Activated CD8-positive, alpha-beta T cell treated with anti-CD3 and anti-CD28 coated beads, Interleukin-2, amount 10 ng/mL, durations not matched to agents 7 days and 5 days (primary cell): ENCODE results near the gene OR6Q1. TPM values are rescaled to one million over a fixed set of nuclear protein-coding genes. Genes with fewer than 3 reads are reported as not detected.

ENCODE experiments used
- ATAC-seq: fragments of 150-1000 bp; cut with Tn5 transposase; one replicate; pipeline ENCODE4 v1.10.0; 2021; ENCODE audit warnings: moderate library complexity
- CTCF ChIA-PET: fragments of 350-600 bp; sonication (Branson Sonifier 250); formaldehyde crosslinking; loops from one replicate; lab custom pipeline; 2021; ENCODE audit warnings: antibody characterized with exemption; lab: Charles Lee
- POLR2A ChIA-PET: fragments of 350-600 bp; sonication (Branson Sonifier 250); formaldehyde crosslinking; loops from one replicate; lab custom pipeline; 2021; ENCODE audit warnings: antibody characterized with exemption; lab: Charles Lee
- DNase-seq: peaks from one replicate; pipeline ENCODE4 v3.0.0-alpha.2; 2020
- H3K27ac Mint-ChIP-seq: one replicate; pipeline ENCODE4 v1.8.0; 2021; ENCODE audit warnings: mild to moderate bottlenecking, mixed read lengths
- H3K27me3 Mint-ChIP-seq: one replicate; pipeline ENCODE4 v1.8.0; 2021; ENCODE audit warnings: low read depth, mixed read lengths
- H3K36me3 Mint-ChIP-seq: one replicate; pipeline ENCODE4 v1.8.0; 2021; ENCODE audit warnings: low read depth, mixed read lengths
- H3K4me1 Mint-ChIP-seq: one replicate; pipeline ENCODE4 v1.8.0; 2021; ENCODE audit warnings: low read depth, mixed read lengths
- H3K4me3 Mint-ChIP-seq: one replicate; pipeline ENCODE4 v1.8.0; 2021; ENCODE audit warnings: mild to moderate bottlenecking, mixed read lengths
- H3K9me3 Mint-ChIP-seq: one replicate; pipeline ENCODE4 v1.8.0; 2022; ENCODE audit warnings: mixed read lengths; ENCODE audit not compliant: insufficient read depth
- total RNA-seq, 2 experiments: library from RNA; stranded (reverse); gene quantifications; one replicate each; pipeline ENCODE4 v1.2.3, GENCODE V29; 2021

OR6Q1 gene
- total RNA-seq, 2 experiments from 2014 or later, result not detected

DNA sequence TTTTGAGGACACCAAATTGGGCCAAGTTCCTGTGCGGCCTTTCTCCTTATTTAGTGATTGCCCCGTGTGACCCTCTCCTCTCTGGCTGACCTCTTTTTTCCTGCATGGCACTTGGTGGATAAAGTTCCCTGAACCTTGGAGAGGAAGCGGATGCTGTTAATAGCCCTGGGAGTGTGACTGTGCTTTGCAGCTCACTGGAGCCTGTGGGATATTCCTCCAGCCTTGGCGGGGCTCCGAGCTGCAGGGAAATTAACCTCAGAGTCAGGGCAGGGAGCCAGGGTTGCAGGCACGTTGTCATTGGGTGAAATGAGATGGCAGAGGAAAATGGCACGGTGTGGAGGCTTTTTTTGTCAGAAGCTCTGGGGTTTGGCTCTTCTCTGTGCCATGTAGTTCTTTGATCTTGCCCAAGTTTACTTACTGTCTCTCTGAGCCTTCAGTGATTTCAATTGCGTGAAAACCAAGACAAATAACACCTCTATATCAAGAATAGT lies 6.1 kb upstream of the OR6Q1 start:
- POLR2A ChIA-PET, result no interaction called here
- Mint-ChIP-seq H3K9me3 (no peaks in the 10 kb centered on the region), H3K4me1 (no peaks in the 10 kb centered on the region), H3K27me3 (no peaks in the 10 kb centered on the region), H3K4me3 (no peak overlapping the region), H3K27ac (no peak overlapping the region), H3K36me3 (no peaks in the 10 kb centered on the region)
- ATAC-seq, result no peak
- DNase-seq, result no peak
- CTCF ChIA-PET, result no interaction called here

DNA sequence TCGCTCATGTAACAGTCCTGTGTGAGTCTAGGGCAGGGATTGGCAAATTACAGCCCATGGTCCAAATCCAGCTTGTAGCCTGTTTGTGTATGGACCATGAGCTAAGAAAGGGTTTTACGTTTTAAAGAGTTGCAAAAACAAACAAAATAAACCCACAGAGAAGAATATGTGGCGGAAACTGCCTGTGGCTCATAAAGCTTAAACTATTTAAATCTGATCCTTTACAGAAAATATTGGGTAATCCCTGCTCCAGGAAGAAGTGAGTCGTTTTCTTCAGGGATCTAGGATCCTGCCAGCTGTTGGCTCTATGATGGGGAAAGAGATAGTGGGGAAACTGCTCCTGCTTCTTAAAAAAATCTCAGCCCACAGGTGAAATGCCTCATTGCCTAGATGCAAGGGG lies 3.4 kb upstream of the OR6Q1 start:
- Mint-ChIP-seq H3K27ac (no peak overlapping the region), H3K27me3 (no peaks in the 10 kb centered on the region), H3K9me3 (no peaks in the 10 kb centered on the region), H3K4me3 (no peak overlapping the region), H3K36me3 (no peaks in the 10 kb centered on the region), H3K4me1 (no peaks in the 10 kb centered on the region)
- DNase-seq (no peak), ATAC-seq (no peak)
- ChIA-PET POLR2A (no interaction called here), CTCF (no interaction called here)

DNA sequence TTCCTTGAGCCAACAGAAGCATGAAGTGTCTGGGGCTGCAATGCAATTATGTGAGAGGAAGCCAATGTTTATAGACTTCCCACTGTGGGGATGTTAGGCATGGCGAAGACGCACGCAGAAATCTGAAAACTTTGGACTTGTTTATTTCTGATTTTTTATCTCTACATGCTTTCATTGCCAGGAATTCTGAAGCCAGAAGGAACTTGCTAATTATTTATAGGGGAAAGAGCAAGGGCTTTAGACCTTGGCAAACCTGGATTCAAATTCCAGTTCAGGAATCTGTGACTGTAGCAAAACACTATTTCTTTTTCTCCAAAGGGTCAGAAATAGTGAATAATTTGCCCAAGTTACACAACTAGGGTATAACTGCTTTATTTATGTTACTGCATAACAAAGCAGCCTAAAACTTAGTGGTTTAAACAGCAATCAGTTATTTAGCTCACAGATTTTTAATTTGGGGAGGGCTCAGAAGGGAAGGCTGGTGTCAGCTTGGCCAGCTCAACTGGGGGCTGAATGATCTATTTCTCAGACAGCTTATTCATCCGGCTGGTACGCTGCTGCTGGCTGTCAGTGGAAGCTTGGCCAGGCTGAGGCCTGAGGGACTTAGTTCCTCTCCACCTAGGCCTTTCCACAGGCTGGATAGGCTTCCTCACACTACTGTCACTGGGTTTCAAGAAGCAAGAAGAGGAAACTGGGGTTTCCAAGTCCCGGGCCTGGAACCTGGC lies 1.9 kb upstream of the OR6Q1 start:
- CTCF ChIA-PET, result no interaction called here
- H3K9me3 Mint-ChIP-seq, result no peaks in the 10 kb centered on the region
- DNase-seq (no peak), ATAC-seq (no peak)
- H3K36me3 Mint-ChIP-seq, result no peaks in the 10 kb centered on the region
- no peaks in the 10 kb centered on the region for H3K27me3 Mint-ChIP-seq
- POLR2A ChIA-PET, result no interaction called here
- H3K27ac Mint-ChIP-seq, result no peak overlapping the region
- H3K4me3 Mint-ChIP-seq, result no peak overlapping the region
- H3K4me1 Mint-ChIP-seq, result no peaks in the 10 kb centered on the region

DNA sequence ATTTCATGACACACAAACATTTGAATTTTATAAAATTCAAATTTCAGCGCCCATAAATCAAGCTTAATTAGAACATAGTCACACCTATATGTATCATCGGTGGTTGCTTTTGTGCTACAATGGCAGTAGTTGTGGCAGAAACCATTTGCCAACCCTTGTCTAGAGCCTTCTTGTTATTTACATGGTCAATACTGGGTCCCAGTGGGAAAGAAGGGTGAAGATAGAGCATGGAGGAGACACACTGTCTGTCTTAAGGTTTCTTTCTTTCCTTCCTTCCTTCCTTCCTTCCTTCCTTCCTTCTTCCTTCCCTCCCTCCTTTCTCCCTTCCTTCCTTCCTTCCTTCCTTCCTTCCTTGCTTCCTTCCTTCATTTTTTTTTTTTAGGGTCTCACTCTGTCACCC lies 3.7 kb downstream of the OR6Q1 start:
- no peaks in the 10 kb centered on the region for H3K36me3 Mint-ChIP-seq
- H3K27ac Mint-ChIP-seq, result no peak overlapping the region
- no peaks in the 10 kb centered on the region for H3K4me1 Mint-ChIP-seq
- ChIA-PET POLR2A (no interaction called here), CTCF (no interaction called here)
- ATAC-seq (no peak), DNase-seq (no peak)
- H3K9me3 Mint-ChIP-seq, result no peaks in the 10 kb centered on the region
- no peaks in the 10 kb centered on the region for H3K27me3 Mint-ChIP-seq
- no peak overlapping the region for H3K4me3 Mint-ChIP-seq

DNA sequence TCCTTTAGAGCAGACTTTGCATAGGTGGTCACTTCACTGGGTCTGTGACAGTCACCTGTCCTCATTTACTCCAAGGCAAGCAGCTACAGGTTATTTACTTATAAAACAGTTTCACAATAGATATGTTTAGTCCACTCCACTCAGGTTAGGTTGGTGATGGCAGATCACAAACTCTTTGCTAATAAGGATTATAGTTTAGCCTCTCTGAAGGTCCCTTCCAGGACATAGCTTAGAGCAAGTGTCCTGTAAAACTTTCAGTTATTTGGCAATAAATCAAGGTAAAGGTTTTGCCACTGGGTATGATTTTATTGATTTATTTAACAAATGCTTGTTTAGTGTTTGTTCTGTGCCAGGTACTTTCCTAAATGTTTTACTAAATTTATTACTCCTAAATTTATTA lies 8.8 kb downstream of the OR6Q1 start:
- ChIA-PET POLR2A (no interaction called here), CTCF (no interaction called here)
- ATAC-seq, result no peak
- no peaks in the 10 kb centered on the region for H3K36me3 Mint-ChIP-seq
- H3K27ac Mint-ChIP-seq, result no peak overlapping the region
- H3K4me3 Mint-ChIP-seq, result no peak overlapping the region
- no peaks in the 10 kb centered on the region for H3K9me3 Mint-ChIP-seq
- DNase-seq, result no peak
- H3K4me1 Mint-ChIP-seq, result no peaks in the 10 kb centered on the region
- no peaks in the 10 kb centered on the region for H3K27me3 Mint-ChIP-seq

DNA sequence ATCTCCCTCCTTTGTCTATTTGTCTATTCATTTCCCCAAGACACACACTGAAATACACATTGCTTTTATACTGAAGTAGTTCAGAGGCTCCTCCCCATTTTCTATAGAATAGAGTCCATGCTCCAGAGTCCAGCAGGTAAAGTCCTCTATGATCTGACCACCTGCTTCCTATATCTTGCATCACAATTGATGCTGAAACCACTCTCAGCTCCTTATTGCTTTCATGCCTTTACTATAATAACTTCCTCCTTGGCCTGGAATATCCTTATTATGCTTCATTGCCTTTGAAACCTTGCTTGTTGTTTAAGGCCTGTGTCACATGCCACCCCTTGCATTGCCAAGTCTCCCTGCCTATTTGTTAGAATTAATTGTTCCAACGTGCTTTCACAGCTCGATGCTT lies 12.6 kb downstream of the OR6Q1 start:
- Mint-ChIP-seq H3K4me1 (no peaks in the 10 kb centered on the region), H3K4me3 (no peak overlapping the region), H3K27me3 (no peaks in the 10 kb centered on the region)

DNA sequence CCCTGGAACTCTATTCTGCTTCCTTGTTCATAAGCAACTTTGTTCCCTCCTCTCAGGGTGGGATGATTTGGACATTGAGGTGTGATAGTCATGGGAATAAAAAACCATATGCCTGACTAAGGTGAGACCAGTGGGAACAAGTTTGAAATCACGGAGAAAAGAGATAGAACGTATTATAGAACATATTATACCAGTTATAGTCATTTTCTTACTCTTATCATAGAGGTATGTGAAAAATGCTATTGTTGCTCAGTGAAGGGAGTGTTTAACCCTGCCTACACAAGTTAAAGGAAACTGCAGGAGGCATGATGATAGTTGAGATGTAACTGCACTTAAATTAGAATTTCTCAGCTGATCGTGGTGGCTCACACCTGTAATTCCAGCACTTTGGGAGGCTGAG lies 15.5 kb downstream of the OR6Q1 start:
- Mint-ChIP-seq H3K9me3 (no peaks in the 10 kb centered on the region), H3K4me3 (no peak overlapping the region), H3K27me3 (no peaks in the 10 kb centered on the region), H3K36me3 (no peaks in the 10 kb centered on the region), H3K27ac (no peak overlapping the region), H3K4me1 (no peaks in the 10 kb centered on the region)
- CTCF ChIA-PET, result no interaction called here
- POLR2A ChIA-PET, result no interaction called here
- ATAC-seq (no peak), DNase-seq (no peak)

More for the DNA sequence above, 12.6 kb downstream of the OR6Q1 start:
- CTCF ChIA-PET, result no interaction called here
- no peaks in the 10 kb centered on the region for H3K36me3 Mint-ChIP-seq
- no peak overlapping the region for H3K27ac Mint-ChIP-seq
- DNase-seq (no peak), ATAC-seq (no peak)
- POLR2A ChIA-PET, result no interaction called here
- no peaks in the 10 kb centered on the region for H3K9me3 Mint-ChIP-seq

DNA sequence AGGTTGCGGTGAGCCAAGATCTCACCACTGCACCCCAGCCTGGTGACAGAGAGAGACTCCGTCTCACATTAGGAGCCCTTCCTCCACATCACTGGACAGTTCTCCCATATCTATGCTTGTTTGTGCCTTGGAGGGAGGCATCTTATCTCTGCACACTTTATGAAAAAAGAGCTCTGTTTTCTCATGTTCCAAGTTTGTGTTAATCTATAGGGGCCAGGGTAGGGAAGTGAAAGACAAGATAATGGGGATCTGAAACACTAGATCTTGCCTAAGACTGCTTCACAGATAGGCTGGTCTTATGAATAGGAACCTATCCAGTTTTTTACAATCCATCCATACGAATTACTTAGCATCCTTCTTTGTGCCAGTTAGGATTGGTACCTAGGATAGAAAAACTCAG lies 17.1 kb downstream of the OR6Q1 start:
- ChIA-PET POLR2A (no interaction called here), CTCF (no interaction called here)
- ATAC-seq (no peak), DNase-seq (no peak)
- H3K4me1 Mint-ChIP-seq, result no peaks in the 10 kb centered on the region
- no peak overlapping the region for H3K4me3 Mint-ChIP-seq
- no peak overlapping the region for H3K27ac Mint-ChIP-seq
- no peaks in the 10 kb centered on the region for H3K27me3 Mint-ChIP-seq
- no peaks in the 10 kb centered on the region for H3K9me3 Mint-ChIP-seq
- no peaks in the 10 kb centered on the region for H3K36me3 Mint-ChIP-seq

DNA sequence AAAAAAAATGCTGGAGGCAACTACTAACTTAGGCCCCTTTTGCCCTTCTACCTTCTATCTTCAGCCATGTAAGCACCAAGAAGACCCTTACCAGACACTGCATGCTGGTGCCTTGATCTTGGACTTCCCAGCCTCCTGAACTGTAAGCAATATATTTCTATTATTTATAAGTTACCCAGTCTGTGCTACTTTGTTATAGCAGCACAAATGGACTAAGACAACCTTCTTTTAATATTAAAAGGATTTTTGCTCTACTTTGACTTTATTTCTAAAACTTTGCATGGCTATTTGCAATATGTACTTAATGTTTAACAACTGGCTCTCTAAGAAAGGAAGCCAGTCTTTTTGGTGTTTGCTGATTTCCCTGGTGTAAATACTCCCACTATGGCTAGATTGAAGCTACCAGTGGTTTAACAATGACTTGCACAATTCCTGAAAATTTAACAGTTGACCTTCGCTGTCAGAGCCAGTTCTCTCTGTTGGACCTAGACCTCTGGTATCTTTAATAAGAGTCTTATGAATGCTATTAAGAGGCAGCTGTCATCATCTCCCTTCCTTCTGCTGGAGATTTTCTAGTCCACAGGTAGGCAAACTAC lies 25.2 kb downstream of the OR6Q1 start:
- no peak for ATAC-seq
- Mint-ChIP-seq H3K36me3 (no peaks in the 10 kb centered on the region), H3K4me3 (no peak overlapping the region), H3K27me3 (no peaks in the 10 kb centered on the region), H3K9me3 (no peaks in the 10 kb centered on the region), H3K27ac (no peak overlapping the region), H3K4me1 (no peaks in the 10 kb centered on the region)
- no peak for DNase-seq
- CTCF ChIA-PET, result no interaction called here
- POLR2A ChIA-PET, result no interaction called here

DNA sequence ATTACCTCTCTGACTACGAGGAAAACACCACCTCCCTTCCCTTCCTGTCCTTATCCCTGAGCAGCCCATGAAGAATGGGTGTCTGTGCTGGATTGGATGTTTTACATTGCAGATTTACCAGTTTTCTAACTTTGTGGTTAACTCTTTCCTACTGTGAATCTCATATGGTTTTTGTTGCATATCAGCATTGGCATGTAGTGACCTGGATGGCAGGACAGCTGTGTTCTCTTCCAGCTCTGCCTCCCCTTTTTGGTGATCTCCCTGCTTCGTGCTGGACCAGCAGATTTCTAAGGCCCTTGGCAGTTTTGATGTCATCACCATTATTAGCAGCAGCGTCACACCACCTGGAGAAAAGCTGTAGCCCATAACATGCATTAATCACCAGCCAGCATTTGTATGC lies 26.7 kb downstream of the OR6Q1 start:
- ATAC-seq, result no peak
- no peaks in the 10 kb centered on the region for H3K4me1 Mint-ChIP-seq

DNA sequence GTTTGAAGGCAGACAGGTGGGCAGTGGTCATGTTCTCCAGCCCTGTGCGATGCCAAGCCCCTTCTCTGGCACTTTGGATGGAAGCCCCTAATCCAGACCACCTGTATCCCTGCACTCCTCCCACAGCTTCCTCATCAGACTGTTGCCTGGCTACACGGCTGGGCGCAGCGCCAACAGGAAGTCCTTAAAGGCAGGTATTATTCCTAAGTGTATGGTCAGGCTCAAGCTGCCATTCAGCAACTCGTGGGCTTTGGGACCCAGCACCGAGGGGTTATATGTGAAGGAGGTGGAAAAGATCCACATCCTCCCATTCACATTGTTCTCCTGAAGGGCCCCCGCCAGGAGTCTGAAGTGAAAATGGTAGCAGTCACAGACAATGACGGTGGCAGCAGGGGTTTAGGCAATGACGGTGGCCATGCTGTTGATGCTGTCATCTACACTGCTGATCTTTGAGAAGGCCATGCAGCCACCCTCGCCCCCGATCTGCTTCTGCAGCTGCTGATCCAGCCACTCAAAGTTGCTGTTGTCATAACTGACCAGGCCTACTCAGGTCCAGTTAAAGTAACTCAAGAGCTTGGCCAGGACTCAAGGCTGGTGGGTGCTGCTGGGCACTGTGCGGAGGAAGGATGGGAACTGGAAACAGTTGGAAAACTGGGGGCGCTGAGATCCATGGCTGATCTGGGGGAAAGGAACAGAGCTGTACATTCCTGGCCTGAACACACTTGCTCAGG lies 27.7 kb downstream of the OR6Q1 start:
- no peaks in the 10 kb centered on the region for H3K36me3 Mint-ChIP-seq
- POLR2A ChIA-PET, result no interaction called here
- no peak overlapping the region for H3K27ac Mint-ChIP-seq
- peaks cover 2% of the 10 kb centered on the region for H3K27me3 Mint-ChIP-seq
- CTCF ChIA-PET, result no interaction called here
- H3K9me3 Mint-ChIP-seq, result no peaks in the 10 kb centered on the region
- no peaks in the 10 kb centered on the region for H3K4me1 Mint-ChIP-seq
- no peak overlapping the region for H3K4me3 Mint-ChIP-seq
- DNase-seq, result no peak
- no peak for ATAC-seq

More for the DNA sequence above, 26.7 kb downstream of the OR6Q1 start:
- H3K9me3 Mint-ChIP-seq, result no peaks in the 10 kb centered on the region
- no peak overlapping the region for H3K4me3 Mint-ChIP-seq
- no peaks in the 10 kb centered on the region for H3K27me3 Mint-ChIP-seq
- H3K36me3 Mint-ChIP-seq, result no peaks in the 10 kb centered on the region
- DNase-seq, result no peak
- ChIA-PET POLR2A (no interaction called here), CTCF (no interaction called here)
- H3K27ac Mint-ChIP-seq, result no peak overlapping the region

DNA sequence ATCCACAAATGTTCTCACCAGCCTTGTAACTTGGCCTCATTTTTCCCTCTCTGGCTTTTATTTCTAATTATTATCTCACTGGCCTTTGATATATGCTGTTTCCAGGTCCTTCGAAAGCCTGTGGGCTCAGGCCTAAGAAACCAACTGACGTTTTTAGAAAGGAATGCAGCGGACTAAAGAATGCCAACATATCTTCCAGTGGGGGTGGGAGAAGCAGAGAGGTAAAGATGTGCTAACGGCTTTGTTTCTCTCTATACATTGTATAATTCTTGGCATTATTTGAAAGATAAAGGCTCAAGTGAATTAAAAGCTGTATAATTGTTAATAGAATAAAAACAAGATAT lies 28.2 kb downstream of the OR6Q1 start:
- H3K27me3 Mint-ChIP-seq, result peaks cover 2% of the 10 kb centered on the region
- no peak overlapping the region for H3K4me3 Mint-ChIP-seq
- no peaks in the 10 kb centered on the region for H3K36me3 Mint-ChIP-seq
- no peaks in the 10 kb centered on the region for H3K9me3 Mint-ChIP-seq
- DNase-seq (no peak), ATAC-seq (no peak)
- H3K4me1 Mint-ChIP-seq, result no peaks in the 10 kb centered on the region
- ChIA-PET POLR2A (no interaction called here), CTCF (no interaction called here)
- H3K27ac Mint-ChIP-seq, result no peak overlapping the region
